HUES48 (cell line): ENCODE data around the gene PARD3.

Experiments used
- H3K27ac ChIP-seq: one replicate; pipeline ENCODE4 v1.7.0; 2013; ENCODE audit warnings: low read depth, low read length, inconsistent platforms
- H3K27me3 ChIP-seq: 2 replicates; pipeline ENCODE4 v1.6.1; 2013; ENCODE audit warnings: mild to moderate bottlenecking, low read length; ENCODE audit not compliant: control insufficient read depth, insufficient read depth
- H3K36me3 ChIP-seq: 2 replicates; pipeline ENCODE4 v1.6.1; 2013; ENCODE audit warnings: low read length; ENCODE audit not compliant: control insufficient read depth, insufficient read depth
- H3K4me1 ChIP-seq: 2 replicates; pipeline ENCODE4 v1.6.1; 2013; ENCODE audit warnings: mild to moderate bottlenecking, low read length; ENCODE audit not compliant: control insufficient read depth, insufficient read depth
- H3K4me3 ChIP-seq: 2 replicates; pipeline ENCODE4 v1.5.1; 2013; ENCODE audit warnings: mild to moderate bottlenecking, low read depth, low read length
- H3K9ac ChIP-seq: 2 replicates; pipeline ENCODE4 v1.6.1; 2013; ENCODE audit warnings: mild to moderate bottlenecking, low read depth, low read length, moderate library complexity
- H3K9me3 ChIP-seq: 2 replicates; pipeline ENCODE4 v1.6.1; 2013; ENCODE audit warnings: low read length; ENCODE audit not compliant: control insufficient read depth, insufficient read depth

Gene PARD3

GRCh38 chr10:34378297-34378696, 436.8 kb downstream of the PARD3 start:
- Histone ChIP-seq H3K36me3 (peaks cover 10% of the 10 kb centered on the region), H3K9me3 (no peaks in the 10 kb centered on the region), H3K27ac (no peak overlapping the region), H3K4me1 (peaks cover 20% of the 10 kb centered on the region), H3K4me3 (no peak overlapping the region), H3K27me3 (no peaks in the 10 kb centered on the region), H3K9ac (no peak overlapping the region)

DNA sequence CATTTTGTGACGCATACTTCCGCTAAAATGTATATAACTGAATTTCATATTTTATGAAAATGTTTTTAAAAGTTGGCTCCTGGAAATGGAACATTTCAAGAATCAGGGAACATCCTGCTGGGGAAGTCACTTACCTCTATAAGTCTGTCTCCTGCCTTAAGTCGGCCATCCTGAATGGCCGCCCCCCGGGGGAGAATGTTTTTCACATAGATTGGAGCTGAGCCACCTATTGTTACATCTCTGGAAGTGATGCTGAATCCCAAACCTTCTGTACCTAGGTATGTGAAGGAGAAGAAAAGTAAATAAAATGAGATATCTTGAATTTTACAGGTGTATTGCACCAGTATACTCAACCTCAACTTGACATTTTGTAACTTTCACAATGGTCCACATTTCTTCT, 437.3 kb downstream of the PARD3 start:
- Histone ChIP-seq H3K36me3 (peaks cover 10% of the 10 kb centered on the region), H3K4me3 (no peak overlapping the region), H3K9ac (no peak overlapping the region), H3K27ac (no peak overlapping the region), H3K27me3 (no peaks in the 10 kb centered on the region), H3K9me3 (no peaks in the 10 kb centered on the region), H3K4me1 (peaks cover 24% of the 10 kb centered on the region)

- Histone ChIP-seq H3K36me3 (no peaks in the 10 kb centered on the region), H3K4me3 (no peak overlapping the region), H3K4me1 (peaks cover 47% of the 10 kb centered on the region), H3K27me3 (no peaks in the 10 kb centered on the region), H3K9ac (no peak overlapping the region), H3K27ac (no peak overlapping the region), H3K9me3 (no peaks in the 10 kb centered on the region)
Measured at GRCh38 chr10:34374356-34375045, 440.6 kb downstream of the PARD3 start.

DNA sequence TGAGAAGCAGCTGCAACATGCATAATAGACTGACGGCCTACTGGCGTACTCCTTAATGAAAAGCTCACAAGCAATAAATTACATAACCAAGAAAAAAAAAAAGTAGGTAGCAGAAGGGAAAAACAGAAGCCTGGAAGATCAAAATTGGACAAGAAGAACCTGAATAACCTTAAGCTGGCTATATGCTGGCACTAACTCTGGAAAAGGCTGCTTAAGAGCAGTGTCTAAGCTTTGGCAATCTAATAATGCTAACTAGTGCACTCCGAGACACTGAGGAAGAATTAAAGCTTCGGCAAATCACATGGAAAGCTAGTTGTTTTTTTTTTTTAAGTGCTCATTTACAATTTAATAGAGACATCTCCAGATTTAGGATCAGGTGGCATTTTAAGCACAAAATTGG, 441.9 kb downstream of the PARD3 start:
- Histone ChIP-seq H3K27me3 (no peaks in the 10 kb centered on the region), H3K9ac (no peak overlapping the region), H3K4me3 (no peak overlapping the region), H3K27ac (no peak overlapping the region), H3K36me3 (no peaks in the 10 kb centered on the region), H3K4me1 (peaks cover 41% of the 10 kb centered on the region), H3K9me3 (no peaks in the 10 kb centered on the region)

GRCh38 chr10:34372509-34372908, 442.6 kb downstream of the PARD3 start:
- peaks cover 35% of the 10 kb centered on the region for H3K4me1 ChIP-seq
- H3K9ac ChIP-seq, result no peak overlapping the region
- no peaks in the 10 kb centered on the region for H3K36me3 ChIP-seq
- H3K4me3 ChIP-seq, result no peak overlapping the region
- no peaks in the 10 kb centered on the region for H3K9me3 ChIP-seq
- H3K27me3 ChIP-seq, result no peaks in the 10 kb centered on the region
- peak overlapping the region; percentile 77 for H3K27ac ChIP-seq

DNA sequence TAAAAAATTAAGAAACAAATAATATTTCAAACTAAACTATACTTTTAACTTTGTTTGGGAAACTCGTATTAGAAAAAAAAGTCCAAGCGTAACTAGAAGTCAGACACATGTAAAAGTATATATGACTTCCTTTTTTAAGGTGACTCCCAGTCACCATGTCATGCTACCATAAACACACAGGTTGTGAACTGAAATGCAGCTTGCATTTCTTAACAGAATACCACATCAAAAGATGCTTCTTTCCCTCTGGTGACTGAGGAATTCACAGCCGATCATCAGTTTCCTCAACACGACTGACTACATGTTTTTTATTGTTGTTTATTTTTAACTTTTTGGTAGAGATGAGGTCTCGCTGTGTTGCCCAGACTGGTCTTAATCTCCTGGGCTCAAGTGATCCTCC, 445.0 kb downstream of the PARD3 start:
- H3K4me1 ChIP-seq, result peaks cover 29% of the 10 kb centered on the region
- H3K36me3 ChIP-seq, result no peaks in the 10 kb centered on the region
- H3K4me3 ChIP-seq, result no peak overlapping the region
- H3K27ac ChIP-seq, result no peak overlapping the region
- H3K9ac ChIP-seq, result no peak overlapping the region
- H3K9me3 ChIP-seq, result no peaks in the 10 kb centered on the region
- no peaks in the 10 kb centered on the region for H3K27me3 ChIP-seq

- no peaks in the 10 kb centered on the region for H3K36me3 ChIP-seq
- H3K9me3 ChIP-seq, result no peaks in the 10 kb centered on the region
- no peaks in the 10 kb centered on the region for H3K27me3 ChIP-seq
- H3K27ac ChIP-seq, result no peak overlapping the region
- H3K4me3 ChIP-seq, result no peak overlapping the region
- H3K4me1 ChIP-seq, result peaks cover 29% of the 10 kb centered on the region
- no peak overlapping the region for H3K9ac ChIP-seq
Measured at GRCh38 chr10:34369120-34369519, 446.0 kb downstream of the PARD3 start.

- H3K27me3 ChIP-seq, result no peaks in the 10 kb centered on the region
- 0 out of 2 replicates have a peak, but pooled peaks cover 7% of the 10 kb centered on the region for H3K36me3 ChIP-seq
- H3K27ac ChIP-seq, result no peak overlapping the region
- no peak overlapping the region for H3K9ac ChIP-seq
- H3K9me3 ChIP-seq, result no peaks in the 10 kb centered on the region
- no peaks in the 10 kb centered on the region for H3K4me1 ChIP-seq
- H3K4me3 ChIP-seq, result no peak overlapping the region
Measured at GRCh38 chr10:34364253-34365037, 450.7 kb downstream of the PARD3 start.

DNA sequence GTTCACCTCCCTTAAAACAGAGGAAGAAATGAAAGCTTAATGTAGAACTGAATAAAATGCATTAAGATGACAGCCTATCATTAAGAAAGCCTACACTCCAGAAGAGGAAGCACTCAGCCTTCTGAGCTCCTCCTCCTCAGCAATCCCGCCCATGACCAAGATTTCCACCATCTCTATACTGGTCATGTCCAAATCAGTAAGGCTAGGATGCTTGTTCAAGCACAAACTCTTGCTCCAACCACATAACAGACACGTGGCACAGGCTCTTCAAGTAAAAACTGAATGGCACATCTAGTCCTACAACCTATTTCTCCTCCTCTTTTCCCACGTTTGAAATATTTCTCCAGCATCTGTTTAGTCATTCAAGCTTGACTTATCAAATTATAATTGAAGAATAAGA, 454.1 kb downstream of the PARD3 start:
- no peak overlapping the region for H3K27ac ChIP-seq
- no peaks in the 10 kb centered on the region for H3K4me1 ChIP-seq
- no peaks in the 10 kb centered on the region for H3K27me3 ChIP-seq
- H3K9me3 ChIP-seq, result no peaks in the 10 kb centered on the region
- no peak overlapping the region for H3K9ac ChIP-seq
- H3K36me3 ChIP-seq, result peaks cover 17% of the 10 kb centered on the region; the same call in 1 of the 2 replicates
- no peak overlapping the region for H3K4me3 ChIP-seq

DNA sequence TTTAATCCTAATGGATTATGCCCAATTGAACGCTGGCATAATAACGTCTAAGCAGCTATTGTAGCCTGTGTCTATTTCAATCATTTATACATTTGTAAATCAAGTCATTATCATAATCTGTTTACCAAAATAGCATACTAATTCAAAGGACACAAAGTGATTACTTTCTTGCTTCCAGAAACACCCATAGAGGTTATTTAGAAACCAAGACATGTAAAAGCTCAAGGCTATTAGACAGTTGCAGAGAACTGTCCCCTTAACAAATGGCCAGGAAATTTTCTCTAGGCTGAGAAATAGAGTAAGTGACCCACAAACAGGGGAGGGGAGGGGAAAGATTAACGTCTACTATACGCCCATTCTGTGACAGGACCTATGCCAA, 455.7 kb downstream of the PARD3 start:
- Histone ChIP-seq H3K4me3 (no peak overlapping the region), H3K27ac (no peak overlapping the region), H3K9me3 (no peaks in the 10 kb centered on the region), H3K4me1 (no peaks in the 10 kb centered on the region), H3K27me3 (no peaks in the 10 kb centered on the region), H3K36me3 (peaks cover 17% of the 10 kb centered on the region; the same call in 1 of the 2 replicates), H3K9ac (no peak overlapping the region)

GRCh38 chr10:34358729-34359434, 456.2 kb downstream of the PARD3 start:
- H3K9ac ChIP-seq, result no peak overlapping the region
- no peaks in the 10 kb centered on the region for H3K9me3 ChIP-seq
- no peak overlapping the region for H3K27ac ChIP-seq
- peaks cover 17% of the 10 kb centered on the region; the same call in 1 of the 2 replicates for H3K36me3 ChIP-seq
- no peaks in the 10 kb centered on the region for H3K4me1 ChIP-seq
- no peaks in the 10 kb centered on the region for H3K27me3 ChIP-seq
- H3K4me3 ChIP-seq, result no peak overlapping the region
